Measurements from ENCODE around the gene COL18A1.

The COL18A1 gene

GRCh38 chr21:45456584-45457160 is 51.7 kb downstream of the COL18A1 start:
- TF ChIP-seq CTCF (IDR thresholded peaks at IDR 0.05; ENCODE audit: low read depth, low read length, missing control alignments) = no peak
- H3K4me3 ChIP-seq (ENCODE audit: low read depth, low read length) = no peak overlapping the region
- in situ Hi-C loops (cut with HindIII; ENCODE audit: low sequenced_read_pairs) = loop anchor here (25.0 kb wide), 1 partner anchor 119 kb away; no protein-coding TSS in a partner anchor
- DNase-seq (ENCODE audit: low read depth) = no peak

- no peak for TF ChIP-seq CTCF (IDR thresholded peaks at IDR 0.05; ENCODE audit: low read depth, low read length, missing control alignments)
- in situ Hi-C loops (cut with HindIII; ENCODE audit: low sequenced_read_pairs) = loop anchor here (25.0 kb wide), 1 partner anchor 120 kb away; no protein-coding TSS in a partner anchor
- no peak for DNase-seq (ENCODE audit: low read depth)
- no peak overlapping the region for H3K4me3 ChIP-seq (ENCODE audit: low read depth, low read length)
These were observed 52.3 kb downstream of the COL18A1 start for GRCh38 chr21:45457161-45457831.

GRCh38 chr21:45457832-45458172 is 52.8 kb downstream of the COL18A1 start:
- no peak overlapping the region for H3K4me3 ChIP-seq (ENCODE audit: low read depth, low read length)
- no peak for DNase-seq (ENCODE audit: low read depth)
- TF ChIP-seq CTCF (IDR thresholded peaks at IDR 0.05; ENCODE audit: low read depth, low read length, missing control alignments) = no peak
- in situ Hi-C loops (cut with HindIII; ENCODE audit: low sequenced_read_pairs) = loop anchor here (25.0 kb wide), 1 partner anchor 121 kb away; no protein-coding TSS in a partner anchor

GRCh38 chr21:45458281-45459170 is 53.6 kb downstream of the COL18A1 start:
- TF ChIP-seq CTCF (IDR thresholded peaks at IDR 0.05; ENCODE audit: low read depth, low read length, missing control alignments) = no peak
- in situ Hi-C loops (cut with HindIII; ENCODE audit: low sequenced_read_pairs) = loop anchor here (25.0 kb wide), 1 partner anchor 121 kb away; no protein-coding TSS in a partner anchor
- no peak overlapping the region for H3K4me3 ChIP-seq (ENCODE audit: low read depth, low read length)
- no peak for DNase-seq (ENCODE audit: low read depth)

- TF ChIP-seq CTCF (IDR thresholded peaks at IDR 0.05; ENCODE audit: low read depth, low read length, missing control alignments) = no peak
- in situ Hi-C loops (cut with HindIII; ENCODE audit: low sequenced_read_pairs) = loop anchor here (25.0 kb wide), 1 partner anchor 122 kb away; no protein-coding TSS in a partner anchor
- no peak overlapping the region for H3K4me3 ChIP-seq (ENCODE audit: low read depth, low read length)
- DNase-seq (ENCODE audit: low read depth) = no peak
These were observed 54.4 kb downstream of the COL18A1 start for GRCh38 chr21:45459171-45460010.

Data from astrocyte of the cerebellum (primary cell).